Measurements from ENCODE around the gene IMMP2L. TPM values are rescaled to one million over a fixed set of nuclear protein-coding genes. Genes with fewer than 3 reads are reported as not detected.

The IMMP2L gene
- total RNA-seq, 4 donors from 2014 or later, result 2.6 to 69.1 (median 34.7) TPM

GRCh38 chr7:111160297-111160696, 402.0 kb downstream of the IMMP2L start:
- TF ChIP-seq CTCF (IDR thresholded peaks at IDR 0.05) (no peak), POLR2A (IDR thresholded peaks at IDR 0.05) (no peak)
- H3K27ac ChIP-seq, result no peak overlapping the region
- H3K4me1 ChIP-seq, result no peaks in the 10 kb centered on the region
- H3K9me3 ChIP-seq, result no peaks in the 10 kb centered on the region
- DNase-seq, result no peak
- H3K36me3 ChIP-seq, result no peaks in the 10 kb centered on the region
- intact Hi-C loops (cut with DNase I; ENCODE audit: low total_unique reads), result no loop called here
- H3K27me3 ChIP-seq, result no peaks in the 10 kb centered on the region
- no peak overlapping the region for H3K4me3 ChIP-seq

GRCh38 chr7:111159426-111159825, 402.9 kb downstream of the IMMP2L start:
- no peak for DNase-seq
- no peak overlapping the region for H3K27ac ChIP-seq
- TF ChIP-seq POLR2A (IDR thresholded peaks at IDR 0.05) (no peak), CTCF (IDR thresholded peaks at IDR 0.05) (no peak)
- no peaks in the 10 kb centered on the region for H3K4me1 ChIP-seq
- no peak overlapping the region for H3K4me3 ChIP-seq
- no peaks in the 10 kb centered on the region for H3K36me3 ChIP-seq
- H3K27me3 ChIP-seq, result no peaks in the 10 kb centered on the region
- intact Hi-C loops (cut with DNase I; ENCODE audit: low total_unique reads), result no loop called here
- no peaks in the 10 kb centered on the region for H3K9me3 ChIP-seq

- H3K27ac ChIP-seq, result no peak overlapping the region
- intact Hi-C loops (cut with DNase I; ENCODE audit: low total_unique reads), result no loop called here
- no peaks in the 10 kb centered on the region for H3K9me3 ChIP-seq
- no peaks in the 10 kb centered on the region for H3K4me1 ChIP-seq
- H3K27me3 ChIP-seq, result no peaks in the 10 kb centered on the region
- no peak overlapping the region for H3K4me3 ChIP-seq
- no peak for DNase-seq
- H3K36me3 ChIP-seq, result no peaks in the 10 kb centered on the region
- no peak for TF ChIP-seq POLR2A (IDR thresholded peaks at IDR 0.05)
Observed at GRCh38 chr7:111150709-111151108, 411.6 kb downstream of the IMMP2L start.

GRCh38 chr7:111147708-111148533, 414.4 kb downstream of the IMMP2L start:
- Histone ChIP-seq H3K27ac (no peak overlapping the region), H3K4me3 (no peak overlapping the region), H3K4me1 (no peaks in the 10 kb centered on the region), H3K27me3 (no peaks in the 10 kb centered on the region), H3K36me3 (no peaks in the 10 kb centered on the region), H3K9me3 (no peaks in the 10 kb centered on the region)
- intact Hi-C loops (cut with DNase I; ENCODE audit: low total_unique reads), result no loop called here
- no peak for TF ChIP-seq CTCF (IDR thresholded peaks at IDR 0.05)
- TF ChIP-seq POLR2A (IDR thresholded peaks at IDR 0.05), result no peak
- no peak for DNase-seq

- TF ChIP-seq POLR2A (IDR thresholded peaks at IDR 0.05) (no peak), CTCF (IDR thresholded peaks at IDR 0.05) (no peak)
- intact Hi-C loops (cut with DNase I; ENCODE audit: low total_unique reads), result no loop called here
- H3K4me1 ChIP-seq, result no peaks in the 10 kb centered on the region
- H3K27ac ChIP-seq, result no peak overlapping the region
- no peaks in the 10 kb centered on the region for H3K27me3 ChIP-seq
- H3K4me3 ChIP-seq, result no peak overlapping the region
- H3K9me3 ChIP-seq, result no peaks in the 10 kb centered on the region
- DNase-seq, result no peak
- H3K36me3 ChIP-seq, result no peaks in the 10 kb centered on the region
Observed at GRCh38 chr7:111146136-111146535, 416.2 kb downstream of the IMMP2L start.

Measured in uterus (tissue), 4 donors.